Measurements from ENCODE around the gene ISG15. TPM values are rescaled to one million over a fixed set of nuclear protein-coding genes. Genes with fewer than 3 reads are reported as not detected.

Gene ISG15
- total and polyA plus RNA-seq, 9 of the 15 experiments (the other 6 are each of a cell fraction or from before 2014, with no cell fraction given): 0.40 to 58.3 (median 12.2) TPM

- no peak for TF ChIP-seq AFF1 (IDR thresholded peaks at IDR 0.05; ENCODE audit: low read depth in 1 of 2, partially characterized antibody in 2 of 2)
- 0 out of 2 replicates have a peak, but pooled peaks have one; percentile 21 for TF ChIP-seq SMARCA5 (IDR thresholded peaks at IDR 0.05)
- TF ChIP-seq LCOR (CRISPR knock-in tag; IDR thresholded peaks at IDR 0.05): no peak
- TF ChIP-seq, protein P1, sequence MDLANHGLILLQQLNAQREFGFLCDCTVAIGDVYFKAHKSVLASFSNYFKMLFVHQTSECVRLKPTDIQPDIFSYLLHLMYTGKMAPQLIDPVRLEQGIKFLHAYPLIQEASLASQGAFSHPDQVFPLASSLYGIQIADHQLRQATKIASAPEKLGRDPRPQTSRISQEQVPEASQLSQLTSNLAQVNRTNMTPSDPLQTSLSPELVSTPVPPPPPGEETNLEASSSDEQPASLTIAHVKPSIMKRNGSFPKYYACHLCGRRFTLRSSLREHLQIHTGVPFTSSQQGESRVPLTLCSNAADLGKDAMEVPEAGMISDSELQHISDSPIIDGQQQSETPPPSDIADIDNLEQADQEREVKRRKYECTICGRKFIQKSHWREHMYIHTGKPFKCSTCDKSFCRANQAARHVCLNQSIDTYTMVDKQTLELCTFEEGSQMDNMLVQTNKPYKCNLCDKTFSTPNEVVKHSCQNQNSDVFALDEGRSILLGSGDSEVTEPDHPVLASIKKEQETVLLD (IDR thresholded peaks at IDR 0.05): no peak
- TF ChIP-seq, protein P2, sequence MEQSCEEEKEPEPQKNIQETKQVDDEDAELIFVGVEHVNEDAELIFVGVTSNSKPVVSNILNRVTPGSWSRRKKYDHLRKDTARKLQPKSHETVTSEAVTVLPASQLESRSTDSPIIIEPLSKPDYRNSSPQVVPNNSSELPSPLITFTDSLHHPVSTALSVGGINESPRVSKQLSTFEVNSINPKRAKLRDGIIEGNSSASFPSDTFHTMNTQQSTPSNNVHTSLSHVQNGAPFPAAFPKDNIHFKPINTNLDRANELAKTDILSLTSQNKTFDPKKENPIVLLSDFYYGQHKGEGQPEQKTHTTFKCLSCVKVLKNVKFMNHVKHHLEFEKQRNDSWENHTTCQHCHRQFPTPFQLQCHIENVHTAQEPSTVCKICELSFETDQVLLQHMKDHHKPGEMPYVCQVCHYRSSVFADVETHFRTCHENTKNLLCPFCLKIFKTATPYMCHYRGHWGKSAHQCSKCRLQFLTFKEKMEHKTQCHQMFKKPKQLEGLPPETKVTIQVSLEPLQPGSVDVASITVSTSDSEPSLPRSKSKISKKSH (CRISPR knock-in tag; IDR thresholded peaks at IDR 0.05): no peak
- TF ChIP-seq, protein P3, sequence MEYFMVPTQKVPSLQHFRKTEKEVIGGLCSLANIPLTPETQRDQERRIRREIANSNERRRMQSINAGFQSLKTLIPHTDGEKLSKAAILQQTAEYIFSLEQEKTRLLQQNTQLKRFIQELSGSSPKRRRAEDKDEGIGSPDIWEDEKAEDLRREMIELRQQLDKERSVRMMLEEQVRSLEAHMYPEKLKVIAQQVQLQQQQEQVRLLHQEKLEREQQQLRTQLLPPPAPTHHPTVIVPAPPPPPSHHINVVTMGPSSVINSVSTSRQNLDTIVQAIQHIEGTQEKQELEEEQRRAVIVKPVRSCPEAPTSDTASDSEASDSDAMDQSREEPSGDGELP (CRISPR knock-in tag; IDR thresholded peaks at IDR 0.05; ENCODE audit: borderline replicate concordance): 0 out of 2 replicates have a peak, but pooled peaks have one; percentile 24
- no peak for TF ChIP-seq TEAD2 (tag; IDR thresholded peaks at IDR 0.05)
- TF ChIP-seq ZNF431 (CRISPR knock-in tag; IDR thresholded peaks at IDR 0.05): no peak
- no peak for TF ChIP-seq PML (IDR thresholded peaks at IDR 0.05; ENCODE audit: low read length)
- no peak for TF ChIP-seq STAG1 (CRISPR knock-in tag; IDR thresholded peaks at IDR 0.05; ENCODE audit: borderline replicate concordance)
- TF ChIP-seq RAD21 (CRISPR knock-in tag; conservative IDR thresholded peaks at IDR 0.05 in 1 of 2, IDR thresholded peaks at IDR 0.05 in 1 of 2): no peak
- no peak for TF ChIP-seq ZNF408 (CRISPR knock-in tag; IDR thresholded peaks at IDR 0.05; ENCODE audit: low read depth)
- TF ChIP-seq MTA1 (IDR thresholded peaks at IDR 0.05; ENCODE audit: borderline replicate concordance): no peak
- no peak for TF ChIP-seq MECOM (CRISPR knock-in tag; IDR thresholded peaks at IDR 0.05)
- TF ChIP-seq GTF2E2 (tag; IDR thresholded peaks at IDR 0.05): no peak
- no peak for TF ChIP-seq GATA2 (CRISPR knock-in tag; IDR thresholded peaks at IDR 0.05)
- peak; percentile 98 for TF ChIP-seq ZNF121 (CRISPR knock-in tag; conservative IDR thresholded peaks at IDR 0.05)
- TF ChIP-seq, protein P4, sequence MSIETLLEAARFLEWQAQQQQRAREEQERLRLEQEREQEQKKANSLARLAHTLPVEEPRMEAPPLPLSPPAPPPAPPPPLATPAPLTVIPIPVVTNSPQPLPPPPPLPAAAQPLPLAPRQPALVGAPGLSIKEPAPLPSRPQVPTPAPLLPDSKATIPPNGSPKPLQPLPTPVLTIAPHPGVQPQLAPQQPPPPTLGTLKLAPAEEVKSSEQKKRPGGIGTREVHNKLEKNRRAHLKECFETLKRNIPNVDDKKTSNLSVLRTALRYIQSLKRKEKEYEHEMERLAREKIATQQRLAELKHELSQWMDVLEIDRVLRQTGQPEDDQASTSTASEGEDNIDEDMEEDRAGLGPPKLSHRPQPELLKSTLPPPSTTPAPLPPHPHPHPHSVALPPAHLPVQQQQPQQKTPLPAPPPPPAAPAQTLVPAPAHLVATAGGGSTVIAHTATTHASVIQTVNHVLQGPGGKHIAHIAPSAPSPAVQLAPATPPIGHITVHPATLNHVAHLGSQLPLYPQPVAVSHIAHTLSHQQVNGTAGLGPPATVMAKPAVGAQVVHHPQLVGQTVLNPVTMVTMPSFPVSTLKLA (conservative IDR thresholded peaks at IDR 0.05): no peak; a peak in 1 of 4 replicates
These were observed 6.1 kb downstream of the ISG15 start (continued) for GRCh38 chr1:1019122-1019999.
